ENCODE measurements around the gene NUP43. TPM values are rescaled to one million over a fixed set of nuclear protein-coding genes. Genes with fewer than 3 reads are reported as not detected.

Gene NUP43
- total RNA-seq, 1 experiment from 2014 or later, result 79.1 TPM

GRCh38 chr6:149746147-149746946 is at the start of gene NUP43 (continued):
- no peak for TF ChIP-seq ESRRA (CRISPR knock-in tag; IDR thresholded peaks at IDR 0.05; ENCODE audit: borderline replicate concordance)
- peak; percentile 31; the same call in 1 of the 2 replicates for TF ChIP-seq SMAD3 (CRISPR knock-in tag; IDR thresholded peaks at IDR 0.05; ENCODE audit: borderline replicate concordance)
- TF ChIP-seq NR2C2 (CRISPR knock-in tag; IDR thresholded peaks at IDR 0.05), result 0 out of 2 replicates have a peak, but pooled peaks have one; percentile 23
- no peak for TF ChIP-seq JUN (CRISPR knock-in tag; IDR thresholded peaks at IDR 0.05)

- POLR2A ChIA-PET, result no interaction called here
- Mint-ChIP-seq H3K27me3 (ENCODE audit: low read depth) (no peaks in the 10 kb centered on the region), H3K9me3 (peaks cover 4% of the 10 kb centered on the region; the same call in 1 of the 2 replicates), H3K4me1 (no peaks in the 10 kb centered on the region), H3K4me3 (no peak overlapping the region), H3K36me3 (peaks cover 34% of the 10 kb centered on the region), H3K27ac (no peak overlapping the region)
- DNase-seq (ENCODE audit: low spot score), result no peak
- CTCF ChIA-PET, result no interaction called here
- no peak for ATAC-seq
- TF ChIP-seq MLX (CRISPR knock-in tag; IDR thresholded peaks at IDR 0.05), result no peak
- TF ChIP-seq STAT6 (CRISPR knock-in tag; conservative IDR thresholded peaks at IDR 0.05; ENCODE audit: low read depth), result no peak
- no peak for TF ChIP-seq ELF4 (CRISPR knock-in tag; IDR thresholded peaks at IDR 0.05; ENCODE audit: low read depth)
- TF ChIP-seq SMAD4 (CRISPR knock-in tag; IDR thresholded peaks at IDR 0.05), result no peak
- no peak for TF ChIP-seq ZNF425 (CRISPR knock-in tag; conservative IDR thresholded peaks at IDR 0.05)
- TF ChIP-seq MYBL2 (CRISPR knock-in tag; IDR thresholded peaks at IDR 0.05), result no peak
- no peak for TF ChIP-seq OVOL2 (CRISPR knock-in tag; IDR thresholded peaks at IDR 0.05; ENCODE audit: borderline replicate concordance)
- TF ChIP-seq AR (CRISPR knock-in tag; IDR thresholded peaks at IDR 0.05), result no peak
- TF ChIP-seq GRHL2 (CRISPR knock-in tag; IDR thresholded peaks at IDR 0.05; ENCODE audit: insufficient replicate concordance, severe bottlenecking), result no peak
- TF ChIP-seq JAZF1 (CRISPR knock-in tag; IDR thresholded peaks at IDR 0.05), result no peak
- TF ChIP-seq IRF1 (CRISPR knock-in tag; IDR thresholded peaks at IDR 0.05), result no peak
- TF ChIP-seq CTCF (IDR thresholded peaks at IDR 0.05), result no peak
- TF ChIP-seq TEAD1 (CRISPR knock-in tag; IDR thresholded peaks at IDR 0.05), result no peak
- TF ChIP-seq JUN (CRISPR knock-in tag; IDR thresholded peaks at IDR 0.05), result no peak
- TF ChIP-seq GABPB1 (CRISPR knock-in tag; IDR thresholded peaks at IDR 0.05), result no peak
- no peak for TF ChIP-seq PRDM15 (CRISPR knock-in tag; IDR thresholded peaks at IDR 0.05)
These were observed 37.2 kb upstream of the NUP43 start for GRCh38 chr6:149783551-149783950.
